ENCODE results near the gene NDUFV1.
"Not testable (repeated sequence)": the region's sequence is repeated elsewhere in the genome, so short reads cannot be mapped to it uniquely, and the experiment has no call there.

The NDUFV1 gene

GRCh38 chr11:67626970-67627369 is 20.2 kb downstream of the NDUFV1 start:
- in situ Hi-C loops (cut with MboI; ENCODE audit: low sequenced_read_pairs) = no loop called here

GRCh38 chr11:67627441-67627811 is 20.7 kb downstream of the NDUFV1 start:
- in situ Hi-C loops (cut with MboI; ENCODE audit: low sequenced_read_pairs) = no loop called here

GRCh38 chr11:67627812-67628624 is 21.3 kb downstream of the NDUFV1 start:
- in situ Hi-C loops (cut with MboI; ENCODE audit: low sequenced_read_pairs) = no loop called here

- in situ Hi-C loops (cut with MboI; ENCODE audit: low sequenced_read_pairs) = no loop called here
These were observed 22.1 kb downstream of the NDUFV1 start for GRCh38 chr11:67628710-67629385.

- in situ Hi-C loops (cut with MboI; ENCODE audit: low sequenced_read_pairs) = no loop called here
These were observed 22.9 kb downstream of the NDUFV1 start, which contains the start of gene NUDT8 for GRCh38 chr11:67629386-67630227. NUDT8 (minus strand) TSS chr11:67629937; CDS start chr11:67629911, 26 bp downstream.

GRCh38 chr11:67630228-67630942 is 23.6 kb downstream of the NDUFV1 start:
- in situ Hi-C loops (cut with MboI; ENCODE audit: low sequenced_read_pairs) = no loop called here

- in situ Hi-C loops (cut with MboI; ENCODE audit: low sequenced_read_pairs) = no loop called here
These were observed 24.2 kb downstream of the NDUFV1 start for GRCh38 chr11:67630943-67631331.

GRCh38 chr11:67631411-67631810 is 24.7 kb downstream of the NDUFV1 start:
- in situ Hi-C loops (cut with MboI; ENCODE audit: low sequenced_read_pairs) = no loop called here

GRCh38 chr11:67631853-67632174 is 25.1 kb downstream of the NDUFV1 start:
- in situ Hi-C loops (cut with MboI; ENCODE audit: low sequenced_read_pairs) = no loop called here

GRCh38 chr11:67632175-67632981 is 25.6 kb downstream of the NDUFV1 start:
- in situ Hi-C loops (cut with MboI; ENCODE audit: low sequenced_read_pairs) = no loop called here

GRCh38 chr11:67632982-67633755 is 26.4 kb downstream of the NDUFV1 start:
- in situ Hi-C loops (cut with MboI; ENCODE audit: low sequenced_read_pairs) = no loop called here

GRCh38 chr11:67633758-67634365 is 27.1 kb downstream of the NDUFV1 start:
- in situ Hi-C loops (cut with MboI; ENCODE audit: low sequenced_read_pairs) = no loop called here

- in situ Hi-C loops (cut with MboI; ENCODE audit: low sequenced_read_pairs) = no loop called here
These were observed 27.9 kb downstream of the NDUFV1 start for GRCh38 chr11:67634366-67635230.

GRCh38 chr11:67635231-67635521 is 28.4 kb downstream of the NDUFV1 start:
- in situ Hi-C loops (cut with MboI; ENCODE audit: low sequenced_read_pairs) = no loop called here

- in situ Hi-C loops (cut with MboI; ENCODE audit: low sequenced_read_pairs) = no loop called here
These were observed 30.2 kb downstream of the NDUFV1 start for GRCh38 chr11:67636962-67637361.

- in situ Hi-C loops (cut with MboI; ENCODE audit: low sequenced_read_pairs) = not testable (repeated sequence)
These were observed 30.7 kb downstream of the NDUFV1 start for GRCh38 chr11:67637441-67637840.

- in situ Hi-C loops (cut with MboI; ENCODE audit: low sequenced_read_pairs) = no loop called here
These were observed 32.0 kb downstream of the NDUFV1 start for GRCh38 chr11:67638535-67639437.

Measured in HL-60/S4 treated with phorbol 12-myristate 13-acetate at 8.2 ng/mL for 4 days and 3 days (cell line).